OCI-LY3 (cell line): ENCODE data around the gene AK1.

Source experiments
- EZH2phosphoT487 ChIP-seq: fragments of 200-600 bp; shearing (Covaris generic); IDR thresholded peaks from 2 replicates; pipeline ENCODE4 v1.6.1; 2018; ENCODE audit warnings: antibody characterized with exemption, mixed run types, low read depth
- TF ChIP-seq, protein P1 (sequence below): fragments of 200-600, 300-600 bp; sonication (generic); IDR thresholded peaks from 2 replicates; pipeline ENCODE4 v1.5.1; 2014; ENCODE audit warnings: antibody characterized with exemption, low read length, low read depth

DNA sequence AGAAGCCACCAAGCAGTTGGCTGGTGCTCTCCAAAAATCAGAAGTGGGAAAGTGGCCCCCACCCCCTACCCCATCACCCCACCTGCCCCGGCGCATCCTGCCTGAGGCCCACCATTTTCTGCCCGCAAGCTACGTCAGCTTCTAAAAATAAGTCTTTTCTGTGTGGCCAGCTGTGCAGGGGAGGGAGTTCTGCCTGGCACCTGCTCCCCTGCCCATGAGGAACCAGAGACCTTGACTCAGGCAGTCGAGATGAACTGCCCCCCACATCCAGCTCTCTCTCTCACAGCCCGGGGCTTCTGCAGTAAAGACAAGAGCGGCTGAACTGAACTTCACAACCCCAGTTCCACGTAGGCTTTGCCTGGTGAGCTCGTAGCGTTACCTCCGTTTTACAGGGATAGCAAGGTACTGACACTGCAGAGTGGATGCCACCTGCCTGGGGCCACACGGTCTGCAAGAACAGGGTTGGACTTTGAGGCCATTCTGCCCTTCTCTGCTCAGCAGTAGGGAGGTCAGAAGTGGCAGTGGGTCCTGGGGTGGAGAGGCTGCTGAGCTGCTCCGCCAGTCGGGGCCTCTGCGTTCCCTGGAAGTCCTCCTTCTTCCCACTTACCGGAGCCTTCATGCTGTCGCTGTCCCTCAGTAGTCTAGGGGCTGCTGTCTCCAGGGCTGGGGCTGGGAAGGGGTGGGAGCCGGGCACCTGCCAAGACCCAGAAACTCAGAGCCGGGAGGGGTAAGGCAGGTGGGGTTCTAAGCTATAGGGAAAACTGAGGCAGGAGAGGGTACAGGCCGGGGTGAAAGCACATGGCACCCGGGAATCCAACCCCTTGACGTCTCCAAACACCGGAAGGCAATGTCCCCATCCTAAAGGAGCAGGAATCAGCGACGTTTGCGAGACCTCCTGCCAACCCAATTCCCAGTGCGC, 38.6 kb upstream of the AK1 start:
- TF ChIP-seq, protein P1, sequence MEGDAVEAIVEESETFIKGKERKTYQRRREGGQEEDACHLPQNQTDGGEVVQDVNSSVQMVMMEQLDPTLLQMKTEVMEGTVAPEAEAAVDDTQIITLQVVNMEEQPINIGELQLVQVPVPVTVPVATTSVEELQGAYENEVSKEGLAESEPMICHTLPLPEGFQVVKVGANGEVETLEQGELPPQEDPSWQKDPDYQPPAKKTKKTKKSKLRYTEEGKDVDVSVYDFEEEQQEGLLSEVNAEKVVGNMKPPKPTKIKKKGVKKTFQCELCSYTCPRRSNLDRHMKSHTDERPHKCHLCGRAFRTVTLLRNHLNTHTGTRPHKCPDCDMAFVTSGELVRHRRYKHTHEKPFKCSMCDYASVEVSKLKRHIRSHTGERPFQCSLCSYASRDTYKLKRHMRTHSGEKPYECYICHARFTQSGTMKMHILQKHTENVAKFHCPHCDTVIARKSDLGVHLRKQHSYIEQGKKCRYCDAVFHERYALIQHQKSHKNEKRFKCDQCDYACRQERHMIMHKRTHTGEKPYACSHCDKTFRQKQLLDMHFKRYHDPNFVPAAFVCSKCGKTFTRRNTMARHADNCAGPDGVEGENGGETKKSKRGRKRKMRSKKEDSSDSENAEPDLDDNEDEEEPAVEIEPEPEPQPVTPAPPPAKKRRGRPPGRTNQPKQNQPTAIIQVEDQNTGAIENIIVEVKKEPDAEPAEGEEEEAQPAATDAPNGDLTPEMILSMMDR: no peak
- no peak for TF ChIP-seq EZH2phosphoT487
